ENCODE data around the gene CLIC4. TPM values are rescaled to one million over a fixed set of nuclear protein-coding genes. Genes with fewer than 3 reads are reported as not detected.
"Not testable (repeated sequence)": the region's sequence is repeated elsewhere in the genome, so short reads cannot be mapped to it uniquely, and the experiment has no call there.

CLIC4 gene
- total RNA-seq, 1 donor = 711 TPM

GRCh38 chr1:24779689-24780464 is 34.6 kb downstream of the CLIC4 start:
- Histone ChIP-seq H2AFZ (ENCODE audit: low read length) (no peak overlapping the region), H3K36me3 (ENCODE audit: insufficient read depth, low read length) (peaks cover 10% of the 10 kb centered on the region), H4K20me1 (ENCODE audit: insufficient read depth, low read length) (peaks cover 79% of the 10 kb centered on the region), H3K4me2 (ENCODE audit: insufficient read depth, low read length) (peak overlapping the region; percentile 3), H3K79me2 (ENCODE audit: insufficient read depth, low read length) (peaks cover 99% of the 10 kb centered on the region), H3K9me3 (ENCODE audit: low read depth, low read length) (no peaks in the 10 kb centered on the region), H3K4me3 (ENCODE audit: insufficient read depth, low read length) (no peak overlapping the region), H3K4me1 (ENCODE audit: insufficient read depth, low read length) (peaks cover 37% of the 10 kb centered on the region), H3K27ac (ENCODE audit: low read depth, low read length) (peak overlapping the region; percentile 42), H3K27me3 (ENCODE audit: insufficient read depth, low read length) (no peaks in the 10 kb centered on the region)
- DNase-seq (ENCODE audit: insufficient read length, low spot score, missing footprints) = no peak
- TF ChIP-seq CTCF (IDR thresholded peaks at IDR 0.05; ENCODE audit: extremely low read depth, low read depth, low read length) = peak; percentile 17

- DNase-seq (ENCODE audit: insufficient read length, low spot score, missing footprints); H3K4me3 ChIP-seq (ENCODE audit: insufficient read depth, low read length); H2AFZ ChIP-seq (ENCODE audit: low read length); H3K4me2 ChIP-seq (ENCODE audit: insufficient read depth, low read length); H3K27me3 ChIP-seq (ENCODE audit: insufficient read depth, low read length); H3K9me3 ChIP-seq (ENCODE audit: low read depth, low read length): not testable (repeated sequence)
- peak overlapping the region; percentile 1 for H3K27ac ChIP-seq (ENCODE audit: low read depth, low read length)
- H3K36me3 ChIP-seq (ENCODE audit: insufficient read depth, low read length) = peaks cover 13% of the 10 kb centered on the region
- peaks cover 99% of the 10 kb centered on the region for H3K79me2 ChIP-seq (ENCODE audit: insufficient read depth, low read length)
- H4K20me1 ChIP-seq (ENCODE audit: insufficient read depth, low read length) = peaks cover 84% of the 10 kb centered on the region
- H3K4me1 ChIP-seq (ENCODE audit: insufficient read depth, low read length) = peaks cover 37% of the 10 kb centered on the region
These were observed 35.4 kb downstream of the CLIC4 start for GRCh38 chr1:24780626-24781025.

GRCh38 chr1:24782689-24783088 is 37.4 kb downstream of the CLIC4 start:
- Histone ChIP-seq H3K9me3 (ENCODE audit: low read depth, low read length) (no peaks in the 10 kb centered on the region), H3K4me3 (ENCODE audit: insufficient read depth, low read length) (no peak overlapping the region), H3K36me3 (ENCODE audit: insufficient read depth, low read length) (peaks cover 17% of the 10 kb centered on the region), H3K79me2 (ENCODE audit: insufficient read depth, low read length) (peaks cover 95% of the 10 kb centered on the region), H3K4me1 (ENCODE audit: insufficient read depth, low read length) (peaks cover 37% of the 10 kb centered on the region), H2AFZ (ENCODE audit: low read length) (no peak overlapping the region), H3K27ac (ENCODE audit: low read depth, low read length) (no peak overlapping the region), H3K4me2 (ENCODE audit: insufficient read depth, low read length) (no peak overlapping the region), H3K27me3 (ENCODE audit: insufficient read depth, low read length) (no peaks in the 10 kb centered on the region), H4K20me1 (ENCODE audit: insufficient read depth, low read length) (peaks cover 79% of the 10 kb centered on the region)
- no peak for TF ChIP-seq CTCF (IDR thresholded peaks at IDR 0.05; ENCODE audit: extremely low read depth, low read depth, low read length)
- DNase-seq (ENCODE audit: insufficient read length, low spot score, missing footprints) = no peak

GRCh38 chr1:24783713-24784112 is 38.5 kb downstream of the CLIC4 start:
- Histone ChIP-seq H3K4me3 (ENCODE audit: insufficient read depth, low read length) (no peak overlapping the region), H3K27me3 (ENCODE audit: insufficient read depth, low read length) (no peaks in the 10 kb centered on the region), H2AFZ (ENCODE audit: low read length) (no peak overlapping the region), H4K20me1 (ENCODE audit: insufficient read depth, low read length) (peaks cover 74% of the 10 kb centered on the region), H3K79me2 (ENCODE audit: insufficient read depth, low read length) (peaks cover 95% of the 10 kb centered on the region), H3K9me3 (ENCODE audit: low read depth, low read length) (no peaks in the 10 kb centered on the region), H3K27ac (ENCODE audit: low read depth, low read length) (no peak overlapping the region), H3K4me2 (ENCODE audit: insufficient read depth, low read length) (no peak overlapping the region), H3K36me3 (ENCODE audit: insufficient read depth, low read length) (peaks cover 22% of the 10 kb centered on the region), H3K4me1 (ENCODE audit: insufficient read depth, low read length) (peaks cover 36% of the 10 kb centered on the region)
- no peak for TF ChIP-seq CTCF (IDR thresholded peaks at IDR 0.05; ENCODE audit: extremely low read depth, low read depth, low read length)
- DNase-seq (ENCODE audit: insufficient read length, low spot score, missing footprints) = no peak

Measured in osteoblast (primary cell).